ENCODE data around the gene CARD11.

Gene CARD11

DNA sequence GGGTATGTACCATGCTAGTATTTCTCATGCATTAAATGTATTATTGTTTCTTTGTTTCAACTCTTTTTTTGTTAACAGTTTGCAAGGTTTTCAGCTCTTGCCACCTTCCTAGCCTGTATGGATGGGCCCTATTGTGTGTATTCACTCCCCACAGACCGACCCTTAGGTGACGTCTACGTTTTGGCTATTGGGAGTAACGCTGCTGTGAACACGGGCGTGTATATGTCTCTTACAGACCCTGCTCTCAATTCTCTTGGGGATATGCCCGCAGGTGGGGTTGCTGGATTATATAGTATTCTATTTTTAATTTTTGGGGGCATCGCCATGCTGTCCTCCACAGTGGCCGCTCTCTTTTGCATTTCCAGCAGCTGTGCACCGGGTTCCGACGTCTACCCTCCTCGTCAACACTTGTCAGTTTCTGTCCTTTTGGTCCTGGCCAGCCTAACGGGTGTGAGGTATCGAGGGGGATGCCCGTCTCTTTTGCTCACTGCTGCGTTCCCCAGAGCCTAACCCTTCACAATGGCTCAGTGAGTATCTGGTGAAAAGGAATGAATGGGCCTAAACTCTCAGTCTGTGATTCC lies 135.5 kb downstream of the CARD11 start:
- H2AK5ac ChIP-seq (ENCODE audit: low read length), result no peak overlapping the region
- no peaks in the 10 kb centered on the region for H3K27me3 ChIP-seq (ENCODE audit: insufficient read depth, low read length, poor library complexity)
- no peak overlapping the region for H4K8ac ChIP-seq (ENCODE audit: low read depth, low read length)
- H2BK5ac ChIP-seq (ENCODE audit: low read length), result no peak overlapping the region
- DNase-seq, result no peak
- H2BK15ac ChIP-seq (replicated peaks; ENCODE audit: low read depth), result no peak overlapping the region
- H3K4me1 ChIP-seq (ENCODE audit: control insufficient read depth, low read depth, low read length), result no peaks in the 10 kb centered on the region
- H3K4me2 ChIP-seq (ENCODE audit: low read length), result no peak overlapping the region
- no peak overlapping the region for H3K4ac ChIP-seq (ENCODE audit: low read depth, low read length)
- H4K5ac ChIP-seq (ENCODE audit: low read length), result no peak overlapping the region
- H2BK120ac ChIP-seq (ENCODE audit: low read depth, low read length), result no peak overlapping the region
- H3K4me3 ChIP-seq (ENCODE audit: low read length), result no peak overlapping the region
- no peak overlapping the region for H3K23ac ChIP-seq (ENCODE audit: low read length)
- no CpG with 5 or more reads among the region's 17 CpGs for WGBS (ENCODE audit: extremely low coverage, insufficient coverage, low lambda C conversion rate)
- H3K79me2 ChIP-seq (ENCODE audit: control insufficient read depth, insufficient read depth, low read length), result no peaks in the 10 kb centered on the region
- no peak overlapping the region for H3K27ac ChIP-seq (ENCODE audit: low read depth, low read length)
- H3K36me3 ChIP-seq (ENCODE audit: control insufficient read depth, insufficient read depth, low read length), result no peaks in the 10 kb centered on the region
- no peak overlapping the region for H3K56ac ChIP-seq (ENCODE audit: low read length)
- H3K9ac ChIP-seq (ENCODE audit: low read length), result no peak overlapping the region
- H3K79me1 ChIP-seq (ENCODE audit: low read length), result no peaks in the 10 kb centered on the region
- no peak overlapping the region for H3K18ac ChIP-seq (ENCODE audit: low read length)

DNA sequence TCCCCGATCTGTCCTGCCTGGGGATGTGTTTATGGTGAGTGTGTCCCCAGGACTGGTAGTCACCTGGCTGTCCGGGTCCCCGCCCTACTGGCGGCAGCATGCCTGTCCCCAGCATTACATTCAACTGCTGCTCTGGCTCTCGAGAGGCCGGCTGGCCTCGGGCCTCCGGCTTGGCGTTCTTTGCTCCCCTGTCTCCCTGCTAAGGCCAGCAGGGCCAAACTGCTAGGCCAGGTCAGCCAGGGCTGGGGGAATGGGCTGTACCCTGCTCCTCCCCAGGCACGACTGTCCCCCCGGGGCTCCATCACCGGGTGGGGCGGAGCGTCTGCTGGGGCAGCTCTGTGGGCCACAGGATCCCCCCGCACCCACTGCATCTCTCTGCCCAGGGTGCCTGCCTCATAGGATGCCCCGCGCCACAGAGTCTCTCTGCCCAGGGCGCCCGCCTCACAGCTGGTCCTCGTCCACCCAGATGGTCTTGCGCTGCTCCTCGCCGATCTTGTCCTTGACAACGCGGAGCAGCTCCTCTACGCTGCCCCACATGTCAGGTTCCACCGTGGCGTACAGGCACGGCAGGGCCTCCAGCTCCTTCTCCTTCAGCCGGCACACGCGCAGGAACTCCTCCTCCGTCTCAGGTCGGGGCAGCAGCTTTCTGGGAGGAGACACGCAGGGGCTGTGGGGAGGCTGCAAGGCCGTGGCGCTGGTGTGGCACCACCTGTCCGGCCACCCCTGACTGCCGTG lies 137.3 kb downstream of the CARD11 start:
- H3K23ac ChIP-seq (ENCODE audit: low read length), result no peak overlapping the region
- H2AK5ac ChIP-seq (ENCODE audit: low read length), result no peak overlapping the region
- no peak overlapping the region for H3K18ac ChIP-seq (ENCODE audit: low read length)
- no CpG with 5 or more reads among the region's 39 CpGs for WGBS (ENCODE audit: extremely low coverage, insufficient coverage, low lambda C conversion rate)
- no peak overlapping the region for H3K4ac ChIP-seq (ENCODE audit: low read depth, low read length)
- H2BK5ac ChIP-seq (ENCODE audit: low read length), result no peak overlapping the region
- no peak overlapping the region for H3K4me2 ChIP-seq (ENCODE audit: low read length)
- no peak overlapping the region for H4K8ac ChIP-seq (ENCODE audit: low read depth, low read length)
- no peak overlapping the region for H3K9ac ChIP-seq (ENCODE audit: low read length)
- no peak overlapping the region for H3K27ac ChIP-seq (ENCODE audit: low read depth, low read length)
- no peaks in the 10 kb centered on the region for H3K79me1 ChIP-seq (ENCODE audit: low read length)
- H3K4me3 ChIP-seq (ENCODE audit: low read length), result no peak overlapping the region
- DNase-seq, result no peak
- H3K79me2 ChIP-seq (ENCODE audit: control insufficient read depth, insufficient read depth, low read length), result no peaks in the 10 kb centered on the region
- H4K5ac ChIP-seq (ENCODE audit: low read length), result no peak overlapping the region
- H3K27me3 ChIP-seq (ENCODE audit: insufficient read depth, low read length, poor library complexity), result no peaks in the 10 kb centered on the region
- H3K56ac ChIP-seq (ENCODE audit: low read length), result no peak overlapping the region
- no peak overlapping the region for H2BK15ac ChIP-seq (replicated peaks; ENCODE audit: low read depth)
- H3K36me3 ChIP-seq (ENCODE audit: control insufficient read depth, insufficient read depth, low read length), result no peaks in the 10 kb centered on the region
- H2BK120ac ChIP-seq (ENCODE audit: low read depth, low read length), result no peak overlapping the region
- H3K4me1 ChIP-seq (ENCODE audit: control insufficient read depth, low read depth, low read length), result no peaks in the 10 kb centered on the region

DNA sequence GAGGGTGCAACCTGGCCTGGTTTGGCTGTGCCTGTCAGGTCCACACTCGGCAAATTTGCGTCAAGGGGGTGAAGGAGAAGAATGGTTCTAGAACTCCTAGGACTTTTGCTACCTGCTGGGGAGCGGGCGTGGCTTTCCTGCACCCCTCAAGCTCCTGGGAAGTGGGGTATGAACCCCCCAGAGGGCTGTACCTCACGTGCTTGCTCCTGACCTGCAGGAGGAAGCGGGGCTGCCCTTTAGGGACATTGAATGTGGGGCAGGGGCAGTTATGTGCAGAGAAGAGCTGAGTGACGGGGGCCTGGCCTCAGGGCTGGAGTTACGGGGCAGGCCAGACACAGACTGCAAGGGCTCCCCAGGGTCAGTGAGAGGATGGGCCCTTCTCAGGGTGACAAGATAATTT lies 138.2 kb downstream of the CARD11 start:
- Histone ChIP-seq H2BK15ac (replicated peaks; ENCODE audit: low read depth) (no peak overlapping the region), H2AK5ac (ENCODE audit: low read length) (no peak overlapping the region), H3K4me2 (ENCODE audit: low read length) (no peak overlapping the region), H2BK120ac (ENCODE audit: low read depth, low read length) (no peak overlapping the region), H3K4ac (ENCODE audit: low read depth, low read length) (no peak overlapping the region), H3K9ac (ENCODE audit: low read length) (no peak overlapping the region), H3K56ac (ENCODE audit: low read length) (no peak overlapping the region), H3K79me1 (ENCODE audit: low read length) (no peaks in the 10 kb centered on the region), H4K5ac (ENCODE audit: low read length) (no peak overlapping the region), H3K18ac (ENCODE audit: low read length) (no peak overlapping the region), H3K23ac (ENCODE audit: low read length) (no peak overlapping the region), H3K27me3 (ENCODE audit: insufficient read depth, low read length, poor library complexity) (no peaks in the 10 kb centered on the region), H4K8ac (ENCODE audit: low read depth, low read length) (no peak overlapping the region), H3K4me3 (ENCODE audit: low read length) (no peak overlapping the region), H3K4me1 (ENCODE audit: control insufficient read depth, low read depth, low read length) (no peaks in the 10 kb centered on the region), H3K27ac (ENCODE audit: low read depth, low read length) (no peak overlapping the region), H3K36me3 (ENCODE audit: control insufficient read depth, insufficient read depth, low read length) (no peaks in the 10 kb centered on the region), H2BK5ac (ENCODE audit: low read length) (no peak overlapping the region), H3K79me2 (ENCODE audit: control insufficient read depth, insufficient read depth, low read length) (no peaks in the 10 kb centered on the region)
- no CpG with 5 or more reads among the region's 8 CpGs for WGBS (ENCODE audit: extremely low coverage, insufficient coverage, low lambda C conversion rate)
- DNase-seq, result no peak

DNA sequence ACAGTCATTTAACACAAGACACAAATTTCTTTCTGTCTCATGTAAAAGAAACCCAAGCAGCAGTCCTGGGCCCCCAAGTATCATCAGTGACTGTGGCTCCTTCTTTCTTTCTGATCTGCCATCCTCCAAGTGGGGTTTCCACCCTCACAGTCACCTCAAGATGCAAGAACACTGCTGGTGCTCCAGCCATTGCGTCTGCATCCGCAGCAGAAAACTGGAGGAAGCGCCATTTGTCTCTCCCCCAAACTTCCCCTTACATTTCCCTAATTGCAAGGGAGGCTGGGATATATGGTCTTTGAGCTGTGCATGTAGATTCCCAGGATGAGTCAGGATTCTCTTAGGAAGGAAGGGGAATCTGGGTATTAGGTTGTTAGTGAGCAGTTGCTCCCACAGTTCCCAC lies 138.6 kb downstream of the CARD11 start:
- Histone ChIP-seq H3K4me3 (ENCODE audit: low read length) (no peak overlapping the region), H3K18ac (ENCODE audit: low read length) (no peak overlapping the region), H3K23ac (ENCODE audit: low read length) (no peak overlapping the region), H3K4ac (ENCODE audit: low read depth, low read length) (no peak overlapping the region), H2BK5ac (ENCODE audit: low read length) (no peak overlapping the region), H3K79me1 (ENCODE audit: low read length) (no peaks in the 10 kb centered on the region), H2BK15ac (replicated peaks; ENCODE audit: low read depth) (no peak overlapping the region), H3K4me2 (ENCODE audit: low read length) (no peak overlapping the region), H3K4me1 (ENCODE audit: control insufficient read depth, low read depth, low read length) (no peaks in the 10 kb centered on the region), H4K8ac (ENCODE audit: low read depth, low read length) (no peak overlapping the region), H4K5ac (ENCODE audit: low read length) (no peak overlapping the region), H3K36me3 (ENCODE audit: control insufficient read depth, insufficient read depth, low read length) (no peaks in the 10 kb centered on the region), H3K27me3 (ENCODE audit: insufficient read depth, low read length, poor library complexity) (no peaks in the 10 kb centered on the region), H3K79me2 (ENCODE audit: control insufficient read depth, insufficient read depth, low read length) (no peaks in the 10 kb centered on the region), H2BK120ac (ENCODE audit: low read depth, low read length) (no peak overlapping the region), H3K27ac (ENCODE audit: low read depth, low read length) (no peak overlapping the region), H3K9ac (ENCODE audit: low read length) (no peak overlapping the region), H2AK5ac (ENCODE audit: low read length) (no peak overlapping the region), H3K56ac (ENCODE audit: low read length) (no peak overlapping the region)
- WGBS (ENCODE audit: extremely low coverage, insufficient coverage, low lambda C conversion rate), result no CpG with 5 or more reads among the region's 3 CpGs
- DNase-seq, result no peak

DNA sequence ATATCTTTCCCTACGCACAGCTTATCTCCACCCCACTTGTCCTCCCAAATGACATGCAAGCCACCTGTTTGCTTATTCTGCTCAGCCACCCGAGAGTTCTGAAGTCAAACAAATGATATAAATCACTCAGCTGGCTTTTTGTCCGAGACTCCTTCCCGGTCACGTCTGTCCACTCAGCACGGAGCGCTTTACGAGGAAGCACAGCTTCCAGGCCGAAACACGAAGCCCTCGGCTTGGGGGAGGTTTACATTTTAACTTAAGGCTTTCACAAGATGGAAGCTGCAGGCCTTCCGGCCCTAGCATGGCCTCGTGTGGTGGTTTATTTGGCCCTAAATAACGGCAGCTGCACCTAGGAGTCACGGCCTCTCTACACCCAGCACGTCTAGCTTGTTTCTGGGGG lies 139.5 kb downstream of the CARD11 start:
- Histone ChIP-seq H3K27me3 (ENCODE audit: insufficient read depth, low read length, poor library complexity) (no peaks in the 10 kb centered on the region), H3K79me1 (ENCODE audit: low read length) (no peaks in the 10 kb centered on the region), H2BK120ac (ENCODE audit: low read depth, low read length) (no peak overlapping the region), H3K27ac (ENCODE audit: low read depth, low read length) (no peak overlapping the region), H4K8ac (ENCODE audit: low read depth, low read length) (no peak overlapping the region), H3K4me2 (ENCODE audit: low read length) (no peak overlapping the region), H2BK5ac (ENCODE audit: low read length) (no peak overlapping the region), H3K36me3 (ENCODE audit: control insufficient read depth, insufficient read depth, low read length) (no peaks in the 10 kb centered on the region), H3K4me3 (ENCODE audit: low read length) (no peak overlapping the region), H2AK5ac (ENCODE audit: low read length) (no peak overlapping the region), H3K18ac (ENCODE audit: low read length) (no peak overlapping the region), H3K9ac (ENCODE audit: low read length) (no peak overlapping the region), H3K23ac (ENCODE audit: low read length) (no peak overlapping the region), H3K4ac (ENCODE audit: low read depth, low read length) (no peak overlapping the region), H2BK15ac (replicated peaks; ENCODE audit: low read depth) (no peak overlapping the region), H4K5ac (ENCODE audit: low read length) (no peak overlapping the region), H3K79me2 (ENCODE audit: control insufficient read depth, insufficient read depth, low read length) (no peaks in the 10 kb centered on the region), H3K56ac (ENCODE audit: low read length) (no peak overlapping the region), H3K4me1 (ENCODE audit: control insufficient read depth, low read depth, low read length) (no peaks in the 10 kb centered on the region)
- DNase-seq, result no peak
- WGBS (ENCODE audit: extremely low coverage, insufficient coverage, low lambda C conversion rate), result no CpG with 5 or more reads among the region's 16 CpGs
